PFSK-1 (cell line): ENCODE measurements around the gene FRMPD4.

Source experiments
- POLR2AphosphoS5 ChIP-seq: IDR thresholded peaks from 2 replicates; pipeline ENCODE4 v1.6.1; 2012; ENCODE audit warnings: low read depth, mild to moderate bottlenecking, control low read depth, low read length, moderate library complexity
- TAF1 ChIP-seq: IDR thresholded peaks from 2 replicates; pipeline ENCODE4 v1.6.1; 2012; ENCODE audit warnings: low read length, control low read depth, borderline replicate concordance; ENCODE audit not compliant: insufficient read depth

DNA sequence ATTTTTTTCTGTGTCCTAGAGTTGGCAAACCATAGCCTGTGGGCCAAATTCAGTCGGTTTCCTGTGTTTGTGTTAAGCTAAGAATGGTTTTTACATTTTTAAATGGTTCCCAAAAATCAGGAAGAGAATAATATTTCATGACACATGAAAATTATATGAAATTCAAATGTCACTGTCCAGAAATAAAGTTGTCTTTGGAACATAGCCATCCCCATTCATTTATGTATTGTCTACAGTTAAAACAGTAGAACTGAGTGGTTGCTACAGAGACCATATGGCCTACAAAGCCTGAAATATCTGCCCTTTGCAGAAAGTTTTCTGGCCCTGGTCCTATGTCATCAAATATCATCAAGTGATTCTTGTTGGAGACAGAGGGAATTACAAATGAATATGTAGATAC, 15.5 kb downstream of the FRMPD4 start:
- no peak for TF ChIP-seq POLR2AphosphoS5
- no peak for TF ChIP-seq TAF1
